A549 (cell line): ENCODE data around the gene NPSR1.

Source experiments
- CEBPB ChIP-seq, 2 experiments: fragments of >200 bp in 1 of 2; sonication (Bioruptor Twin) in 1 of 2; formaldehyde crosslinking in 1 of 2; IDR thresholded peaks; 2 replicates each; pipeline ENCODE4 v1.6.1; 2012 to 2016
- CHD4 ChIP-seq: fragments of 200-600 bp; sonication (generic); IDR thresholded peaks from 2 replicates; pipeline ENCODE4 v1.6.1; 2016; ENCODE audit warnings: antibody characterized with exemption, mild to moderate bottlenecking, borderline replicate concordance
- EHMT2 ChIP-seq: fragments of 200-600 bp; sonication (generic); IDR thresholded peaks from 2 replicates; pipeline ENCODE4 v1.6.1; 2016; ENCODE audit warnings: antibody characterized with exemption, low read depth, mild to moderate bottlenecking, moderate library complexity
- JUN ChIP-seq, 2 experiments: fragments of >200 bp; sonication (Bioruptor Twin); formaldehyde crosslinking; IDR thresholded peaks; 2 replicates in 1 of 2; 3 replicates in 1 of 2; pipeline ENCODE4 v1.6.1; 2016 to 2017
- JUNB ChIP-seq: fragments of >200 bp; sonication (Bioruptor Twin); formaldehyde crosslinking; IDR thresholded peaks from 2 replicates; pipeline ENCODE4 v1.6.1; 2016
- MAFK ChIP-seq: fragments of 450-650 bp; IDR thresholded peaks from 2 replicates; pipeline ENCODE4 v1.6.1; 2014; ENCODE audit not compliant: partially characterized antibody
- POLR2A ChIP-seq: IDR thresholded peaks from 2 replicates; pipeline ENCODE4 v1.6.1; 2012; ENCODE audit warnings: mild to moderate bottlenecking, low read length
- RFX5 ChIP-seq: fragments of 450-650 bp; IDR thresholded peaks from 2 replicates; pipeline ENCODE4 v1.7.1; 2014; ENCODE audit warnings: antibody characterized with exemption, mild to moderate bottlenecking, moderate library complexity
- TF ChIP-seq, protein P1 (sequence below): fragments of >200 bp; sonication (Bioruptor Twin); formaldehyde crosslinking; IDR thresholded peaks from 3 replicates; pipeline ENCODE4 v1.5.1; 2016
- TF ChIP-seq, protein P2 (sequence below): fragments of 200-600 bp; sonication (generic); IDR thresholded peaks from 2 replicates; pipeline ENCODE4 v1.6.1; 2016; ENCODE audit warnings: antibody characterized with exemption, mild to moderate bottlenecking, moderate library complexity

DNA sequence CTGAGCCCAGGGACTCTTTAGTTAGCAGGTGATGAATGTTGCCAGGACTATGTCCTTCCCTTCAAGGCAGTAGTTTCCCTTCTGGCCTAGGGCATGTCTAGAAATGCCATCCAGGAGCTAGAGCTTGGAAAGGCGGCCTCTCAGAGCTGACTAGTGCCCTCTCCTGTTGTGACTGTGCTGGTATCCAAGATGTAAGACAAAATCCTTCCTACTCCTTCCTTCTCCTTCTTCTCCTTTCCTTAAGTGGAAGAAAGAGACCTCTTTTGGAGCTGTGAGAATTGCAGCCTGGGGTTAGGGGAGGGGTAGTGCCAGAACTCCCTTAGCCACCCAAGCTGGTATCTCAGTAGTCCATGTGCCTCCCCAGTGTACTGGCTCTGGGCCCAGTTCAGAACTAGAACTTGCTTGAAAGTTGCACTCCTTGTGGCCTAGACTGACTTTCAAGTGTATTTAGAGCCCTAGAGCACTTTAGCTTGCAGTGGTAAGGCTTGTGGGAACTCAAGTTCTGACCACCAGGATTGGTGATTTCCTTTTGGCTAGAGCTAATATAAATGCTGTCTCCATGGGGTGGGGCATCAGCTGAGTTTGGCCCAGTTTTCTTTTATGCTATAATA lies 118.8 kb downstream of the NPSR1 start:
- TF ChIP-seq JUNB: no peak
- TF ChIP-seq, protein P1, sequence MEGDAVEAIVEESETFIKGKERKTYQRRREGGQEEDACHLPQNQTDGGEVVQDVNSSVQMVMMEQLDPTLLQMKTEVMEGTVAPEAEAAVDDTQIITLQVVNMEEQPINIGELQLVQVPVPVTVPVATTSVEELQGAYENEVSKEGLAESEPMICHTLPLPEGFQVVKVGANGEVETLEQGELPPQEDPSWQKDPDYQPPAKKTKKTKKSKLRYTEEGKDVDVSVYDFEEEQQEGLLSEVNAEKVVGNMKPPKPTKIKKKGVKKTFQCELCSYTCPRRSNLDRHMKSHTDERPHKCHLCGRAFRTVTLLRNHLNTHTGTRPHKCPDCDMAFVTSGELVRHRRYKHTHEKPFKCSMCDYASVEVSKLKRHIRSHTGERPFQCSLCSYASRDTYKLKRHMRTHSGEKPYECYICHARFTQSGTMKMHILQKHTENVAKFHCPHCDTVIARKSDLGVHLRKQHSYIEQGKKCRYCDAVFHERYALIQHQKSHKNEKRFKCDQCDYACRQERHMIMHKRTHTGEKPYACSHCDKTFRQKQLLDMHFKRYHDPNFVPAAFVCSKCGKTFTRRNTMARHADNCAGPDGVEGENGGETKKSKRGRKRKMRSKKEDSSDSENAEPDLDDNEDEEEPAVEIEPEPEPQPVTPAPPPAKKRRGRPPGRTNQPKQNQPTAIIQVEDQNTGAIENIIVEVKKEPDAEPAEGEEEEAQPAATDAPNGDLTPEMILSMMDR: no peak
- TF ChIP-seq MAFK: no peak
- no peak for TF ChIP-seq POLR2A
- TF ChIP-seq CEBPB (IDR thresholded peaks at IDR 0.05): no peak
- no peak for TF ChIP-seq EHMT2
- TF ChIP-seq CHD4: no peak
- TF ChIP-seq RFX5: no peak
- no peak for TF ChIP-seq JUN (IDR thresholded peaks at IDR 0.05)
- TF ChIP-seq, protein P2, sequence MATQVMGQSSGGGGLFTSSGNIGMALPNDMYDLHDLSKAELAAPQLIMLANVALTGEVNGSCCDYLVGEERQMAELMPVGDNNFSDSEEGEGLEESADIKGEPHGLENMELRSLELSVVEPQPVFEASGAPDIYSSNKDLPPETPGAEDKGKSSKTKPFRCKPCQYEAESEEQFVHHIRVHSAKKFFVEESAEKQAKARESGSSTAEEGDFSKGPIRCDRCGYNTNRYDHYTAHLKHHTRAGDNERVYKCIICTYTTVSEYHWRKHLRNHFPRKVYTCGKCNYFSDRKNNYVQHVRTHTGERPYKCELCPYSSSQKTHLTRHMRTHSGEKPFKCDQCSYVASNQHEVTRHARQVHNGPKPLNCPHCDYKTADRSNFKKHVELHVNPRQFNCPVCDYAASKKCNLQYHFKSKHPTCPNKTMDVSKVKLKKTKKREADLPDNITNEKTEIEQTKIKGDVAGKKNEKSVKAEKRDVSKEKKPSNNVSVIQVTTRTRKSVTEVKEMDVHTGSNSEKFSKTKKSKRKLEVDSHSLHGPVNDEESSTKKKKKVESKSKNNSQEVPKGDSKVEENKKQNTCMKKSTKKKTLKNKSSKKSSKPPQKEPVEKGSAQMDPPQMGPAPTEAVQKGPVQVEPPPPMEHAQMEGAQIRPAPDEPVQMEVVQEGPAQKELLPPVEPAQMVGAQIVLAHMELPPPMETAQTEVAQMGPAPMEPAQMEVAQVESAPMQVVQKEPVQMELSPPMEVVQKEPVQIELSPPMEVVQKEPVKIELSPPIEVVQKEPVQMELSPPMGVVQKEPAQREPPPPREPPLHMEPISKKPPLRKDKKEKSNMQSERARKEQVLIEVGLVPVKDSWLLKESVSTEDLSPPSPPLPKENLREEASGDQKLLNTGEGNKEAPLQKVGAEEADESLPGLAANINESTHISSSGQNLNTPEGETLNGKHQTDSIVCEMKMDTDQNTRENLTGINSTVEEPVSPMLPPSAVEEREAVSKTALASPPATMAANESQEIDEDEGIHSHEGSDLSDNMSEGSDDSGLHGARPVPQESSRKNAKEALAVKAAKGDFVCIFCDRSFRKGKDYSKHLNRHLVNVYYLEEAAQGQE: no peak
